Thoracic aorta (tissue), 2 donors: ENCODE data around the gene FANCI. TPM values are rescaled to one million over a fixed set of nuclear protein-coding genes. Genes with fewer than 3 reads are reported as not detected.
"Not testable (repeated sequence)": the region's sequence is repeated elsewhere in the genome, so short reads cannot be mapped to it uniquely, and the experiment has no call there.

Source experiments
- ATAC-seq: fragments of 150-250 bp; one replicate; pipeline ENCODE4 v1.8.0; 2017; ENCODE audit warnings: low read depth; ENCODE audit not compliant: insufficient number of reproducible peaks, low FRiP score
- DNase-seq: peaks from one replicate; pipeline ENCODE4 v3.0.0-alpha.2; 2020; ENCODE audit warnings: low spot score
- H3K27ac ChIP-seq, 2 donors: fragments of 200-600 bp; sonication (generic); 1 replicate in 1 of 2; 2 replicates in 1 of 2; pipeline ENCODE4 v1.5.1; 2016; ENCODE audit warnings: mild to moderate bottlenecking in 2 of 2, moderate library complexity in 2 of 2
- H3K27me3 ChIP-seq: fragments of 200-600 bp; sonication (generic); replicated peaks from 2 replicates; pipeline ENCODE4 v1.6.0; 2016; ENCODE audit warnings: mild to moderate bottlenecking; ENCODE audit not compliant: insufficient read depth
- H3K36me3 ChIP-seq: fragments of 200-600 bp; sonication (generic); one replicate; pipeline ENCODE4 v1.5.1; 2016
- H3K4me1 ChIP-seq, 2 donors: fragments of 200-600 bp; sonication (generic); 1 replicate in 1 of 2; 2 replicates in 1 of 2; pipeline versions ENCODE4 v1.5.1 to v1.6.0; 2016; ENCODE audit warnings: low read depth in 2 of 2, mild to moderate bottlenecking in 1 of 2; ENCODE audit not compliant: control insufficient read depth in 1 of 2
- H3K4me3 ChIP-seq: fragments of 200-600 bp; sonication (generic); 2 replicates; pipeline ENCODE4 v1.5.1; 2016; ENCODE audit warnings: mild to moderate bottlenecking
- H3K9me3 ChIP-seq: fragments of 200-600 bp; sonication (generic); 2 replicates; pipeline ENCODE4 v1.5.1; 2016
- CTCF ChIP-seq: fragments of 200-600 bp; sonication (generic); IDR thresholded peaks from one replicate; pipeline ENCODE4 v1.5.1; 2019; ENCODE audit warnings: antibody characterized with exemption
- total RNA-seq, 2 donors: library from RNA; depleted of rRNA; stranded (reverse); fragments of >200 nt; gene quantifications; one replicate each; pipeline versions ENCODE4 v1.1.0 to v1.2.3, GENCODE V29; 2016

Gene FANCI
- total RNA-seq, 2 donors from 2014 or later: 3.0 to 16.2 TPM

GRCh38 chr15:89230277-89230676 lies 13.5 kb upstream of the FANCI start:
- no peak overlapping the region for H3K4me3 ChIP-seq
- ATAC-seq (no peak), DNase-seq (no peak)
- H3K27me3 ChIP-seq: no peaks in the 10 kb centered on the region
- H3K27ac ChIP-seq: no peak overlapping the region
- no peaks in the 10 kb centered on the region for H3K36me3 ChIP-seq
- no peak for TF ChIP-seq CTCF
- H3K9me3 ChIP-seq: no peaks in the 10 kb centered on the region
- H3K4me1 ChIP-seq: no peaks in the 10 kb centered on the region

GRCh38 chr15:89231832-89232231 lies 11.9 kb upstream of the FANCI start:
- Histone ChIP-seq H3K27me3 (no peaks in the 10 kb centered on the region), H3K4me3 (no peak overlapping the region), H3K4me1 (no peaks in the 10 kb centered on the region), H3K27ac (no peak overlapping the region), H3K9me3 (no peaks in the 10 kb centered on the region), H3K36me3 (no peaks in the 10 kb centered on the region)
- no peak for DNase-seq
- ATAC-seq: no peak
- no peak for TF ChIP-seq CTCF

GRCh38 chr15:89239883-89240810 lies 3.6 kb upstream of the FANCI start:
- not testable (repeated sequence) for H3K27me3 ChIP-seq, DNase-seq, ATAC-seq, H3K36me3 ChIP-seq, H3K9me3 ChIP-seq, H3K4me3 ChIP-seq, H3K27ac ChIP-seq
- H3K4me1 ChIP-seq: peaks cover 6 to 16% of the 10 kb centered on the region in 2 donors

- Histone ChIP-seq H3K4me3 (peak overlapping the region; percentile 93), H3K27me3 (no peaks in the 10 kb centered on the region), H3K27ac (peak overlapping the region in 1 of 2 donors; percentile 52), H3K36me3 (no peaks in the 10 kb centered on the region), H3K4me1 (peaks cover 6 to 16% of the 10 kb centered on the region in 2 donors), H3K9me3 (no peaks in the 10 kb centered on the region)
- TF ChIP-seq CTCF: no peak
- ATAC-seq (peak; percentile 44), DNase-seq (no peak)
These were observed 611 bp upstream of the FANCI start for GRCh38 chr15:89243046-89243690.

- TF ChIP-seq CTCF: no peak
- ATAC-seq (no peak), DNase-seq (no peak)
- no peaks in the 10 kb centered on the region for H3K9me3 ChIP-seq
- no peak overlapping the region for H3K27ac ChIP-seq
- H3K27me3 ChIP-seq: no peaks in the 10 kb centered on the region
- H3K4me3 ChIP-seq: peak overlapping the region; percentile 93
- no peaks in the 10 kb centered on the region for H3K36me3 ChIP-seq
- H3K4me1 ChIP-seq: peaks cover 6 to 16% of the 10 kb centered on the region in 2 donors
These were observed 760 bp downstream of the FANCI start for GRCh38 chr15:89244574-89244903.
